ENCODE measurements around the gene WDR77.

Gene WDR77

GRCh38 chr1:111448918-111449702 lies at the start of gene WDR77, which contains the start of gene ATP5PB:
WDR77 (minus strand) TSS chr1:111449256; CDS start chr1:111449169, 87 bp downstream.
ATP5PB (plus strand) TSS chr1:111449464; CDS start chr1:111449542, 78 bp downstream.
- DNase-seq (ENCODE audit: low spot score): peak; percentile 100

GRCh38 chr1:111497592-111497991 lies 48.5 kb upstream of the WDR77 start:
- no peak for DNase-seq (ENCODE audit: low spot score)

- no peak for DNase-seq (ENCODE audit: low spot score)
These were observed 47.3 kb upstream of the WDR77 start for GRCh38 chr1:111496398-111496797.

GRCh38 chr1:111491070-111491469 lies 42.0 kb upstream of the WDR77 start:
- DNase-seq (ENCODE audit: low spot score): no peak

- DNase-seq (ENCODE audit: low spot score): no peak
These were observed 41.2 kb upstream of the WDR77 start for GRCh38 chr1:111490220-111490619.

- DNase-seq (ENCODE audit: low spot score): no peak
These were observed 40.5 kb upstream of the WDR77 start for GRCh38 chr1:111489604-111490003.

GRCh38 chr1:111488669-111489068 lies 39.6 kb upstream of the WDR77 start:
- no peak for DNase-seq (ENCODE audit: low spot score)

GRCh38 chr1:111487133-111487532 lies 38.1 kb upstream of the WDR77 start:
- DNase-seq (ENCODE audit: low spot score): no peak

- DNase-seq (ENCODE audit: low spot score): no peak
These were observed 37.4 kb upstream of the WDR77 start for GRCh38 chr1:111486431-111486830.

- DNase-seq (ENCODE audit: low spot score): no peak
These were observed 35.5 kb upstream of the WDR77 start for GRCh38 chr1:111484391-111485026.

- no peak for DNase-seq (ENCODE audit: low spot score)
These were observed 34.8 kb upstream of the WDR77 start for GRCh38 chr1:111483876-111484275.

- no peak for DNase-seq (ENCODE audit: low spot score)
These were observed 34.1 kb upstream of the WDR77 start for GRCh38 chr1:111483166-111483565.

- peak; percentile 58 for DNase-seq (ENCODE audit: low spot score)
These were observed 32.5 kb upstream of the WDR77 start for GRCh38 chr1:111481387-111482221.

- DNase-seq (ENCODE audit: low spot score): no peak
These were observed 31.6 kb upstream of the WDR77 start for GRCh38 chr1:111480674-111481073.

GRCh38 chr1:111476761-111477309 lies 27.8 kb upstream of the WDR77 start:
- no peak for DNase-seq (ENCODE audit: low spot score)

GRCh38 chr1:111476214-111476613 lies 27.2 kb upstream of the WDR77 start:
- no peak for DNase-seq (ENCODE audit: low spot score)

GRCh38 chr1:111475701-111476100 lies 26.6 kb upstream of the WDR77 start:
- DNase-seq (ENCODE audit: low spot score): no peak

GRCh38 chr1:111474521-111474920 lies 25.5 kb upstream of the WDR77 start:
- no peak for DNase-seq (ENCODE audit: low spot score)

GRCh38 chr1:111474106-111474505 lies 25.1 kb upstream of the WDR77 start:
- DNase-seq (ENCODE audit: low spot score): no peak

GRCh38 chr1:111471538-111471937 lies 22.5 kb upstream of the WDR77 start:
- DNase-seq (ENCODE audit: low spot score): no peak

GRCh38 chr1:111471012-111471411 lies 22.0 kb upstream of the WDR77 start:
- DNase-seq (ENCODE audit: low spot score): no peak

GRCh38 chr1:111470596-111470995 lies 21.5 kb upstream of the WDR77 start:
- DNase-seq (ENCODE audit: low spot score): no peak
